Activated naive CD8-positive, alpha-beta T cell treated with anti-CD3 and anti-CD28 coated beads, Interleukin-2, amount 50 U/mL, for 24 hours (primary cell): ENCODE data around the gene TSPAN32.

Experiments used
- ATAC-seq: fragments of 150-1000 bp; cut with Tn5 transposase; one replicate; pipeline ENCODE4 v1.10.0; 2021
- DNase-seq: peaks from one replicate; pipeline ENCODE4 v3.0.0; 2021
- H3K27ac Mint-ChIP-seq: one replicate; pipeline ENCODE4 v1.8.0; 2021; ENCODE audit warnings: mild to moderate bottlenecking, mixed read lengths
- H3K27me3 Mint-ChIP-seq: one replicate; pipeline ENCODE4 v1.8.0; 2021; ENCODE audit warnings: mixed read lengths
- H3K36me3 Mint-ChIP-seq: one replicate; pipeline ENCODE4 v1.8.0; 2021; ENCODE audit warnings: low read depth, mixed read lengths
- H3K4me1 Mint-ChIP-seq: one replicate; pipeline ENCODE4 v1.8.0; 2021; ENCODE audit warnings: mixed read lengths
- H3K4me3 Mint-ChIP-seq: one replicate; pipeline ENCODE4 v1.8.0; 2021; ENCODE audit warnings: mild to moderate bottlenecking, moderate library complexity, mixed read lengths
- H3K9me3 Mint-ChIP-seq: one replicate; pipeline ENCODE4 v1.8.0; 2021; ENCODE audit warnings: mixed read lengths

Gene TSPAN32

GRCh38 chr11:2311353-2312133 lies 9.7 kb downstream of the TSPAN32 start:
- H3K4me1 Mint-ChIP-seq, result peaks cover under 1% of the 10 kb centered on the region
- H3K4me3 Mint-ChIP-seq, result no peak overlapping the region

GRCh38 chr11:2312232-2313042 lies 10.6 kb downstream of the TSPAN32 start:
- DNase-seq (no peak), ATAC-seq (no peak)
- Mint-ChIP-seq H3K36me3 (no peaks in the 10 kb centered on the region), H3K27me3 (no peaks in the 10 kb centered on the region), H3K4me3 (no peak overlapping the region), H3K9me3 (no peaks in the 10 kb centered on the region), H3K27ac (no peak overlapping the region), H3K4me1 (peaks cover 3% of the 10 kb centered on the region)

More at GRCh38 chr11:2311353-2312133, 9.7 kb downstream of the TSPAN32 start:
- Mint-ChIP-seq H3K36me3 (no peaks in the 10 kb centered on the region), H3K27me3 (no peaks in the 10 kb centered on the region), H3K27ac (no peak overlapping the region), H3K9me3 (no peaks in the 10 kb centered on the region)
- no peak for ATAC-seq
- no peak for DNase-seq

GRCh38 chr11:2313051-2313951 lies 11.5 kb downstream of the TSPAN32 start:
- H3K9me3 Mint-ChIP-seq, result no peaks in the 10 kb centered on the region
- DNase-seq (no peak), ATAC-seq (no peak)
- peaks cover 3% of the 10 kb centered on the region for H3K4me1 Mint-ChIP-seq
- no peaks in the 10 kb centered on the region for H3K36me3 Mint-ChIP-seq
- H3K27me3 Mint-ChIP-seq, result no peaks in the 10 kb centered on the region
- H3K27ac Mint-ChIP-seq, result no peak overlapping the region
- H3K4me3 Mint-ChIP-seq, result no peak overlapping the region

- DNase-seq, result no peak
- Mint-ChIP-seq H3K4me3 (no peak overlapping the region), H3K27ac (no peak overlapping the region), H3K27me3 (no peaks in the 10 kb centered on the region), H3K36me3 (no peaks in the 10 kb centered on the region), H3K4me1 (peaks cover 3% of the 10 kb centered on the region), H3K9me3 (no peaks in the 10 kb centered on the region)
- ATAC-seq, result no peak
Observed at GRCh38 chr11:2314136-2314524, 12.3 kb downstream of the TSPAN32 start.

- DNase-seq, result no peak
- no peak for ATAC-seq
- H3K27me3 Mint-ChIP-seq, result no peaks in the 10 kb centered on the region
- no peaks in the 10 kb centered on the region for H3K9me3 Mint-ChIP-seq
- H3K36me3 Mint-ChIP-seq, result no peaks in the 10 kb centered on the region
- no peak overlapping the region for H3K27ac Mint-ChIP-seq
- peaks cover 3% of the 10 kb centered on the region for H3K4me1 Mint-ChIP-seq
- no peak overlapping the region for H3K4me3 Mint-ChIP-seq
Observed at GRCh38 chr11:2314525-2315394, 12.9 kb downstream of the TSPAN32 start.

- Mint-ChIP-seq H3K9me3 (no peaks in the 10 kb centered on the region), H3K36me3 (no peaks in the 10 kb centered on the region), H3K27me3 (no peaks in the 10 kb centered on the region), H3K4me3 (no peak overlapping the region), H3K4me1 (peaks cover 3% of the 10 kb centered on the region), H3K27ac (no peak overlapping the region)
- DNase-seq (no peak), ATAC-seq (no peak)
Observed at GRCh38 chr11:2315395-2316168, 13.8 kb downstream of the TSPAN32 start.

GRCh38 chr11:2316169-2316962 lies 14.6 kb downstream of the TSPAN32 start:
- DNase-seq, result no peak
- ATAC-seq, result no peak
- no peaks in the 10 kb centered on the region for H3K27me3 Mint-ChIP-seq
- H3K4me1 Mint-ChIP-seq, result peaks cover 3% of the 10 kb centered on the region
- H3K4me3 Mint-ChIP-seq, result no peak overlapping the region
- H3K9me3 Mint-ChIP-seq, result no peaks in the 10 kb centered on the region
- H3K27ac Mint-ChIP-seq, result no peak overlapping the region
- H3K36me3 Mint-ChIP-seq, result no peaks in the 10 kb centered on the region

GRCh38 chr11:2316963-2317244 lies 15.1 kb downstream of the TSPAN32 start:
- H3K27ac Mint-ChIP-seq, result no peak overlapping the region
- no peak for DNase-seq
- no peak for ATAC-seq
- H3K4me1 Mint-ChIP-seq, result peaks cover 3% of the 10 kb centered on the region
- H3K9me3 Mint-ChIP-seq, result no peaks in the 10 kb centered on the region
- no peaks in the 10 kb centered on the region for H3K27me3 Mint-ChIP-seq
- H3K36me3 Mint-ChIP-seq, result no peaks in the 10 kb centered on the region
- H3K4me3 Mint-ChIP-seq, result no peak overlapping the region

GRCh38 chr11:2317354-2318050 lies 15.7 kb downstream of the TSPAN32 start:
- no peak overlapping the region for H3K27ac Mint-ChIP-seq
- DNase-seq (no peak), ATAC-seq (no peak)
- H3K4me1 Mint-ChIP-seq, result peaks cover 3% of the 10 kb centered on the region
- H3K9me3 Mint-ChIP-seq, result no peaks in the 10 kb centered on the region
- no peak overlapping the region for H3K4me3 Mint-ChIP-seq
- no peaks in the 10 kb centered on the region for H3K27me3 Mint-ChIP-seq
- H3K36me3 Mint-ChIP-seq, result no peaks in the 10 kb centered on the region

- no peak for ATAC-seq
- H3K36me3 Mint-ChIP-seq, result no peaks in the 10 kb centered on the region
- H3K4me3 Mint-ChIP-seq, result no peak overlapping the region
- H3K4me1 Mint-ChIP-seq, result peaks cover 3% of the 10 kb centered on the region
- no peaks in the 10 kb centered on the region for H3K27me3 Mint-ChIP-seq
- H3K27ac Mint-ChIP-seq, result no peak overlapping the region
- no peak for DNase-seq
- H3K9me3 Mint-ChIP-seq, result peaks cover 5% of the 10 kb centered on the region
Observed at GRCh38 chr11:2318123-2318522, 16.3 kb downstream of the TSPAN32 start.

- no peak overlapping the region for H3K27ac Mint-ChIP-seq
- DNase-seq, result no peak
- no peak overlapping the region for H3K4me3 Mint-ChIP-seq
- H3K36me3 Mint-ChIP-seq, result no peaks in the 10 kb centered on the region
- H3K27me3 Mint-ChIP-seq, result no peaks in the 10 kb centered on the region
- H3K9me3 Mint-ChIP-seq, result peaks cover 5% of the 10 kb centered on the region
- no peak for ATAC-seq
- peaks cover 3% of the 10 kb centered on the region for H3K4me1 Mint-ChIP-seq
Observed at GRCh38 chr11:2318707-2319106, 16.9 kb downstream of the TSPAN32 start.

GRCh38 chr11:2319791-2320472 lies 18.1 kb downstream of the TSPAN32 start:
- ATAC-seq (no peak), DNase-seq (no peak)
- Mint-ChIP-seq H3K27ac (no peak overlapping the region), H3K4me1 (peaks cover 3% of the 10 kb centered on the region), H3K4me3 (no peak overlapping the region), H3K9me3 (peaks cover 5% of the 10 kb centered on the region), H3K36me3 (no peaks in the 10 kb centered on the region), H3K27me3 (no peaks in the 10 kb centered on the region)
